Gastrocnemius medialis (tissue), 4 donors: ENCODE results near the gene SF1.

Experiments
- CTCF ChIP-seq, 5 experiments: fragments of 450-650 bp in 3 of 5; fragments of 200-600 bp in 2 of 5; sonication (generic) in 2 of 5; IDR thresholded peaks in 4 of 5; conservative IDR thresholded peaks in 1 of 5; 1 replicate in 4 of 5; 2 replicates in 1 of 5; pipeline ENCODE4 v1.5.1; 2016 to 2019; ENCODE audit warnings: antibody characterized with exemption in 5 of 5, mild to moderate bottlenecking in 3 of 5, moderate library complexity in 3 of 5
- POLR2A ChIP-seq, 2 donors: fragments of 450-650 bp; IDR thresholded peaks; one replicate each; pipeline ENCODE4 v1.6.1; 2017; ENCODE audit warnings: antibody characterized with exemption in 2 of 2, mild to moderate bottlenecking in 2 of 2, moderate library complexity in 2 of 2

GRCh38 chr11:64742889-64743590 is 35.3 kb downstream of the SF1 start:
- TF ChIP-seq CTCF (IDR thresholded peaks at IDR 0.05 in 4 of 5, conservative IDR thresholded peaks at IDR 0.05 in 1 of 5) = peak; percentile 76 to 96 (median 95)
- peak; percentile 37 to 68 for TF ChIP-seq POLR2A (IDR thresholded peaks at IDR 0.05)
